Endothelial cell of umbilical vein (primary cell): ENCODE results near the gene LUC7L2. TPM values are rescaled to one million over a fixed set of nuclear protein-coding genes. Genes with fewer than 3 reads are reported as not detected.

ENCODE experiments used
- BruUV-seq: library from RNA; stranded (reverse); fragments of 400-500 nt; replicated peaks from 2 replicates; lab custom pipeline; 2021; lab: Mats Ljungman, UMichigan
- CTCF ChIA-PET: fragments of 300-600, 350-600 bp; sonication (Branson Sonifier 250); formaldehyde crosslinking; loops from one replicate; lab custom pipeline; 2021; ENCODE audit warnings: antibody characterized with exemption, inconsistent platforms; lab: Charles Lee
- POLR2A ChIA-PET: fragments of 300-600, 350-600 bp; sonication (Branson Sonifier 250); formaldehyde crosslinking; loops from one replicate; lab custom pipeline; 2021; ENCODE audit warnings: antibody characterized with exemption, inconsistent platforms; lab: Charles Lee
- DNase-seq: peaks from one replicate; pipeline ENCODE4 v3.0.0-alpha.2; 2011; ENCODE audit warnings: low read depth, low spot score
- FAIRE-seq: peaks from 2 replicates; lab custom pipeline; 2011; peaks lifted over from hg19 to GRCh38; lab: Jason Lieb, UNC
- H2AFZ ChIP-seq: 2 replicates; pipeline ENCODE4 v1.6.0; 2012; ENCODE audit warnings: low read depth, low read length, control low read depth, inconsistent platforms
- H3K27ac ChIP-seq: 2 replicates; pipeline ENCODE4 v1.5.1; 2011; ENCODE audit warnings: low read depth, mild to moderate bottlenecking, control low read depth, low read length, moderate library complexity; ENCODE audit not compliant: insufficient read depth
- H3K27me3 ChIP-seq, 2 experiments: 2 replicates each; pipeline versions ENCODE4 v1.6.0 to v1.6.1; 2011; ENCODE audit warnings: low read length in 2 of 2, mixed read lengths in 1 of 2; ENCODE audit not compliant: control insufficient read depth in 2 of 2, insufficient read depth in 2 of 2
- H3K36me3 ChIP-seq, 2 experiments: 2 replicates in 1 of 2; 3 replicates in 1 of 2; pipeline ENCODE4 v1.5.1; 2011; ENCODE audit warnings: low read length in 2 of 2, mild to moderate bottlenecking in 1 of 2, moderate library complexity in 1 of 2; ENCODE audit not compliant: control insufficient read depth in 2 of 2, insufficient read depth in 2 of 2; ENCODE audit errors: extremely low read depth in 1 of 2
- H3K4me1 ChIP-seq: 3 replicates; pipeline ENCODE4 v1.5.1; 2011; ENCODE audit warnings: mild to moderate bottlenecking, low read length; ENCODE audit not compliant: control insufficient read depth, insufficient read depth; ENCODE audit errors: extremely low read depth
- H3K4me2 ChIP-seq: 2 replicates; pipeline ENCODE4 v1.6.1; 2011; ENCODE audit warnings: low read length, control low read depth, mixed read lengths; ENCODE audit not compliant: insufficient read depth
- H3K4me3 ChIP-seq, 3 experiments: fragments of 200-600 bp in 1 of 3; sonication (generic), shearing (Covaris generic) in 1 of 3; replicated peaks in 1 of 3; 2 replicates each; pipeline ENCODE4 v1.5.1; 2011 to 2016; ENCODE audit warnings: control low read depth in 3 of 3, low read length in 3 of 3, mild to moderate bottlenecking in 2 of 3, inconsistent platforms in 1 of 3, low read depth in 1 of 3, moderate library complexity in 1 of 3; ENCODE audit not compliant: insufficient read depth in 1 of 3
- H3K79me2 ChIP-seq: 2 replicates; pipeline ENCODE4 v1.6.0; 2012; ENCODE audit warnings: low read length, inconsistent platforms; ENCODE audit not compliant: control insufficient read depth, insufficient read depth
- H3K9ac ChIP-seq: replicated peaks from 2 replicates; pipeline ENCODE3; 2011; ENCODE audit warnings: low read length, control low read depth; ENCODE audit not compliant: insufficient read depth; ENCODE audit errors: extremely low read depth
- H3K9me1 ChIP-seq: replicated peaks from 3 replicates; pipeline ENCODE4 v1.6.0; 2011; ENCODE audit warnings: mild to moderate bottlenecking, low read length; ENCODE audit not compliant: control insufficient read depth, insufficient read depth; ENCODE audit errors: extremely low read depth
- H3K9me3 ChIP-seq: replicated peaks from 2 replicates; pipeline ENCODE4 v1.5.1; 2012; ENCODE audit warnings: low read length, inconsistent platforms; ENCODE audit not compliant: control insufficient read depth, insufficient read depth
- H4K20me1 ChIP-seq: replicated peaks from 2 replicates; pipeline ENCODE3; 2011; ENCODE audit warnings: mild to moderate bottlenecking, low read length; ENCODE audit not compliant: control insufficient read depth, insufficient read depth; ENCODE audit errors: extremely low read depth
- CTCF ChIP-seq, 2 donors: IDR thresholded peaks; 1 replicate in 1 of 2; 2 replicates in 1 of 2; pipeline ENCODE4 v1.5.1; 2011; ENCODE audit warnings: low read length in 2 of 2, mild to moderate bottlenecking in 2 of 2, moderate library complexity in 2 of 2, control low read depth in 1 of 2, inconsistent platforms in 1 of 2, low read depth in 1 of 2; ENCODE audit not compliant: insufficient read depth in 1 of 2; ENCODE audit errors: extremely low read depth in 1 of 2
- JUN ChIP-seq: IDR thresholded peaks from 2 replicates; pipeline ENCODE4 v1.6.1; 2011; ENCODE audit warnings: borderline replicate concordance, low read depth; ENCODE audit not compliant: insufficient read length, insufficient read depth
- MAX ChIP-seq: IDR thresholded peaks from 2 replicates; pipeline ENCODE4 v1.6.1; 2011; ENCODE audit not compliant: insufficient read depth, insufficient read length
- MYC ChIP-seq: IDR thresholded peaks from one replicate; pipeline ENCODE4 v1.6.1; 2011; ENCODE audit warnings: mild to moderate bottlenecking, low read depth, low read length
- POLR2A ChIP-seq: IDR thresholded peaks from 2 replicates; pipeline ENCODE4 v1.6.1; 2012; ENCODE audit warnings: low read depth, mild to moderate bottlenecking, control low read depth, low read length
- POLR2AphosphoS5 ChIP-seq: IDR thresholded peaks from 2 replicates; pipeline ENCODE4 v1.6.1; 2012; ENCODE audit warnings: low read depth, mild to moderate bottlenecking, control low read depth, low read length, moderate library complexity; ENCODE audit not compliant: insufficient read depth
- dilution Hi-C: fragments of 300-500 bp; cut with MboI; formaldehyde crosslinking; loops from one replicate; pipeline ENCODE4 v1.15.0; 2019; ENCODE audit warnings: low sequenced_read_pairs; ENCODE audit not compliant: extremely low pct_ligation_motif_present
- intact Hi-C: fragments of 100-400 bp; cut with micrococcal nuclease; formaldehyde crosslinking; loops from one replicate; pipeline ENCODE4 v1.10.0; 2022
- polyA plus RNA-seq, 4 experiments: library from polyadenylated mRNA; depleted of rRNA in 3 of 4; stranded (reverse) in 3 of 4; unstranded in 1 of 4; fragments of >200 nt; gene quantifications; 2 replicates each; pipeline versions ENCODE4 v1.2.1 to v1.2.3, GENCODE V29; 2011 to 2012; ENCODE audit warnings: missing spikeins in 1 of 4
- total RNA-seq: library from RNA; stranded (reverse); gene quantifications from 2 replicates; pipeline ENCODE4 v1.2.3, GENCODE V29; 2021

Gene LUC7L2
- total and polyA plus RNA-seq, 2 donors (not counting 3 experiments of a cell fraction or from before 2014, with no cell fraction given): 28.0 to 85.8 TPM

DNA sequence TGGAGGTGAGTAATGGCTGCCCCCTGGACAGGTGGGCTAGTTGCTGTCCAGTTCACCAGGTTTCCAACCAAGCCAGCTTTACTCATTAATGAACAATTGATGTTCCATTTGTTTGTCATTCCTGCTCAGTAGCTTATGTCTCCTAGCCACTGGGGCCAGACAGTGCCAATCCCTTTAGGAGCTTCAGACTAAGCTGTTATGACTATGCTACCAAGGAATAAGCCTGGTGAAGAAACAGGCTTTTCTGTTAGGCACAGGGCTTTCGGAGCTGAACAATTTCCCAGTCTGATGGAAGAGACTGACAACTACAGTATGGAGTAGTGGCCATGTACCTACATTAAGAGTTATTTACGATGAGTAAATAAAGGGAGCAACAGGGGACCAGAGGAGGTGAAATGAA lies 20.7 kb upstream of the LUC7L2 start:
- CTCF ChIA-PET: interaction anchor here (1.2 to 1.7 kb wide), 3 partner anchors 18 to 227 kb away, joined by 3 to 15 read pairs (median 5); partner anchors contain the start of gene LUC7L2
- H3K36me3 ChIP-seq: no peaks in the 10 kb centered on the region
- no peaks in the 10 kb centered on the region for H3K27me3 ChIP-seq
- peaks cover 16% of the 10 kb centered on the region for H3K79me2 ChIP-seq
- H4K20me1 ChIP-seq: no peaks in the 10 kb centered on the region
- no peak overlapping the region for H3K4me3 ChIP-seq
- H3K4me2 ChIP-seq: no peak overlapping the region
- BruUV-seq: no TSS peak
- H3K4me1 ChIP-seq: peaks cover 5% of the 10 kb centered on the region
- intact Hi-C loops (no loop called here), dilution Hi-C loops (no loop called here)
- no peak overlapping the region for H2AFZ ChIP-seq
- no peak for DNase-seq
- no peak overlapping the region for H3K27ac ChIP-seq
- H3K9me3 ChIP-seq: no peaks in the 10 kb centered on the region
- H3K9ac ChIP-seq: no peak overlapping the region
- TF ChIP-seq CTCF (IDR thresholded peaks at IDR 0.05; ENCODE audit: extremely low read depth in 1 of 2, insufficient read depth in 1 of 2, low read depth in 1 of 2, low read length in 2 of 2): no peak
- no peak for FAIRE-seq
- POLR2A ChIA-PET: no interaction called here
- H3K9me1 ChIP-seq: no peaks in the 10 kb centered on the region

GRCh38 chr7:139339698-139340036 lies 20.0 kb upstream of the LUC7L2 start:
- H3K9me1 ChIP-seq: no peaks in the 10 kb centered on the region
- dilution Hi-C loops: no loop called here
- H3K9me3 ChIP-seq: no peaks in the 10 kb centered on the region
- H3K4me1 ChIP-seq: peaks cover 5% of the 10 kb centered on the region
- no peak overlapping the region for H3K4me2 ChIP-seq
- H4K20me1 ChIP-seq: no peaks in the 10 kb centered on the region
- H3K9ac ChIP-seq: no peak overlapping the region
- H3K27ac ChIP-seq: peak overlapping the region; percentile 93
- H2AFZ ChIP-seq: peak overlapping the region; percentile 43
- ChIA-PET CTCF (interaction anchor here (0.7 to 1.7 kb wide), 11 partner anchors 18 to 323 kb away, joined by 3 to 15 read pairs (median 3); partner anchors contain the start of gene LUC7L2), POLR2A (interaction anchor here (0.7 to 1.6 kb wide), 3 partner anchors 20 to 702 kb away, joined by 3 to 5 read pairs (median 4); partner anchors contain the start of gene LUC7L2)
- BruUV-seq: TSS peak; percentile 3
- peak overlapping the region in 2 of 3 experiments; percentile 16 to 26 for H3K4me3 ChIP-seq
- FAIRE-seq (no peak), DNase-seq (no peak)
- H3K27me3 ChIP-seq: no peaks in the 10 kb centered on the region
- TF ChIP-seq POLR2AphosphoS5 (no peak), MYC (no peak), JUN (no peak), POLR2A (no peak), MAX (no peak)
- peaks cover 18% of the 10 kb centered on the region for H3K79me2 ChIP-seq
- intact Hi-C loops: loop anchor here (1.0 to 5.0 kb wide), 6 partner anchors 20 to 322 kb away; partner anchors contain the start of genes LUC7L2, UBN2, ZC3HAV1 and ZC3HAV1L
- H3K36me3 ChIP-seq: no peaks in the 10 kb centered on the region
